Kidney (tissue), 14 donors: ENCODE results near the gene ATP11A. TPM values are rescaled to one million over a fixed set of nuclear protein-coding genes. Genes with fewer than 3 reads are reported as not detected.
A peak's percentile ranks its signal among the peaks of the same experiment; 100 is the strongest.

Source experiments
- DNase-seq, 5 donors: peaks; one replicate each; pipeline ENCODE4 v3.0.0-alpha.2; 2013 to 2020
- FAIRE-seq: peaks from 2 replicates; lab custom pipeline; 2012; peaks lifted over from hg19 to GRCh38; lab: Jason Lieb, UNC
- H3K27ac ChIP-seq, 2 donors: one replicate each; pipeline ENCODE4 v1.7.0; 2013; ENCODE audit warnings: low read depth in 2 of 2, low read length in 2 of 2, inconsistent platforms in 1 of 2
- H3K27me3 ChIP-seq: one replicate; pipeline ENCODE4 v1.7.1; 2013; ENCODE audit warnings: low read length, inconsistent platforms; ENCODE audit not compliant: control insufficient read depth, insufficient read depth
- H3K36me3 ChIP-seq, 3 donors: one replicate each; pipeline versions ENCODE4 v1.7.0 to v1.7.1; 2013; ENCODE audit warnings: low read length in 3 of 3, control low read depth in 1 of 3, inconsistent platforms in 1 of 3; ENCODE audit not compliant: insufficient read depth in 3 of 3, control insufficient read depth in 2 of 3
- H3K4me1 ChIP-seq, 3 donors: one replicate each; pipeline versions ENCODE4 v1.7.0 to v1.7.1; 2013; ENCODE audit warnings: low read length in 3 of 3, inconsistent platforms in 1 of 3, low read depth in 1 of 3; ENCODE audit not compliant: control insufficient read depth in 2 of 3, insufficient read depth in 2 of 3
- H3K4me3 ChIP-seq, 3 donors: one replicate each; pipeline versions ENCODE4 v1.7.0 to v1.8.1; 2013; ENCODE audit warnings: low read length in 3 of 3, control low read depth in 1 of 3, inconsistent platforms in 1 of 3
- H3K9ac ChIP-seq, 3 donors: one replicate each; pipeline versions ENCODE4 v1.7.0 to v1.7.1; 2013; ENCODE audit warnings: low read length in 3 of 3, control low read depth in 1 of 3, inconsistent platforms in 1 of 3
- H3K9me3 ChIP-seq, 3 donors: one replicate each; pipeline versions ENCODE4 v1.7.0 to v1.7.1; 2013; ENCODE audit warnings: low read length in 3 of 3, control low read depth in 1 of 3, inconsistent platforms in 1 of 3; ENCODE audit not compliant: control insufficient read depth in 2 of 3, insufficient read depth in 1 of 3
- intact Hi-C: fragments of 100-400 bp; cut with DNase I; formaldehyde crosslinking; loops from one replicate; pipeline ENCODE4 v1.11.1; 2022
- polyA plus RNA-seq: library from polyadenylated mRNA; stranded (reverse); fragments of 350-450 nt; fragmentation: Illumina TruSeq; extraction: RNeasy Lipid Tissue Mini Kit (QIAGEN cat#74804); gene quantifications from one replicate; pipeline ENCODE4 v1.2.3, GENCODE V29; 2014; ENCODE audit warnings: low read depth, low replicate concordance; ENCODE audit not compliant: insufficient read depth
- total RNA-seq: library from RNA; stranded (reverse); fragmentation: NEBNext Ultra II Directional; extraction: Animal tissue kit (Norgen Biotek cat#: 25700); gene quantifications from one replicate; pipeline ENCODE4 v1.2.1, GENCODE V29; 2021
- TF ChIP-seq, protein P1 (sequence below): IDR thresholded peaks from 3 replicates; pipeline ENCODE4 v1.5.1; 2012; ENCODE audit warnings: mild to moderate bottlenecking, moderate library complexity, borderline replicate concordance; ENCODE audit not compliant: insufficient read depth; ENCODE audit errors: extremely low read depth
- donor health status: control.
- donor health status: control.
- donor health status: control.
- donor health status: control.
- donor health status: control.
- donor health status: DM: yes; HTN: yes; CAD: no.
- donor health status: Normal renal cell carcinoma (clear cell type).

The ATP11A gene
- total and polyA plus RNA-seq, 2 donors from 2014 or later: 4.9 to 212 TPM

DNA sequence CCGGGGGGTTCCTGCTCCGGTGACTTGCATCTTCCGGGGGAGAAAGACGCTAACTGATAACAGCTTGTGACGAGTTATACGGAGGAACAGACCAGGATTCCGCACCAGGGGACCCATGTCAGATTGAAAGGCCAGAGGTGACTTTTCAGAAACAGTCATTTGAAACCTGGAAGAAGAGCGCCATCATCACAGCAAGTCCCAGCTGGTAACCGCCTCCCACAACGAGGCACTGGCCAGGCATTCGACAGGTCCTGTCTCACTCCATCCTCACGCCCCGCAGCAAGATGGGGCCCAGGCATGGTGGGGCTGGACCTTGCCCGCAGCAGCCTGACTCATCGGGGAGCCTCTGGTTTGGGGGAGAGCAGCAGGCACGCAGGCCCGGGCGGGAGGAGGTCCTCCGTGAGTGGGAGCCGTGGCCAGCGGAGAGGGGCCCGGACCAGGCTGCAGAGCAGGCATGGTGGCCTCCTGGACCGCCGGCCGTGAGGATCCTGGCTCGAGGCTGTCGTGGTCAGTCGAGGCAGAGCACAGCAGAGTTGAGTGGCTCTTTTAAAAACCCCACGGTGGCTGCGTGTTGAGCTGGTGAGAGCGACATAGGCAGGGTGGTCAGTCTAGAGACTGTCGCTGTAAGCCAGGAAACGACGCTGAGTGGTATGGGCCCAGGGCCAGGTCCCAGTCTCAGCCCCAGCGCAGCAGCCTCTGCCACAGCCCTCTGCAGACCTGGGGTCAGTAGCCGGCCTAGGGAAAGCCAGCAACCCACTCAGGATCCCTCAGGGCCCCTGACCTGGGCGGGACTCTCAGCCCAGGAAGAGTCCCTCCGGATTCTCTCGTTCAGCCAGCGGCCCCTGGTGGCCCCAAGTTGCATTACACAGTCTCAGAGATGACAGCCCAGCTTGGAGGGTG, 184.3 kb downstream of the ATP11A start:
- Histone ChIP-seq H3K27ac (no peak overlapping the region), H3K9me3 (no peaks in the 10 kb centered on the region), H3K4me1 (peaks cover 0 to 2% (median 0%) of the 10 kb centered on the region in 3 donors), H3K27me3 (no peaks in the 10 kb centered on the region), H3K9ac (no peak overlapping the region), H3K4me3 (no peak overlapping the region), H3K36me3 (peaks cover 0 to 22% (median 3%) of the 10 kb centered on the region in 3 donors)
- intact Hi-C loops: loop anchor here (10.0 kb wide), 1 partner anchor 239 kb away; no protein-coding TSS in a partner anchor
- FAIRE-seq (no peak), DNase-seq (peak; percentile 83 to 93 (median 86))
- TF ChIP-seq, protein P1, sequence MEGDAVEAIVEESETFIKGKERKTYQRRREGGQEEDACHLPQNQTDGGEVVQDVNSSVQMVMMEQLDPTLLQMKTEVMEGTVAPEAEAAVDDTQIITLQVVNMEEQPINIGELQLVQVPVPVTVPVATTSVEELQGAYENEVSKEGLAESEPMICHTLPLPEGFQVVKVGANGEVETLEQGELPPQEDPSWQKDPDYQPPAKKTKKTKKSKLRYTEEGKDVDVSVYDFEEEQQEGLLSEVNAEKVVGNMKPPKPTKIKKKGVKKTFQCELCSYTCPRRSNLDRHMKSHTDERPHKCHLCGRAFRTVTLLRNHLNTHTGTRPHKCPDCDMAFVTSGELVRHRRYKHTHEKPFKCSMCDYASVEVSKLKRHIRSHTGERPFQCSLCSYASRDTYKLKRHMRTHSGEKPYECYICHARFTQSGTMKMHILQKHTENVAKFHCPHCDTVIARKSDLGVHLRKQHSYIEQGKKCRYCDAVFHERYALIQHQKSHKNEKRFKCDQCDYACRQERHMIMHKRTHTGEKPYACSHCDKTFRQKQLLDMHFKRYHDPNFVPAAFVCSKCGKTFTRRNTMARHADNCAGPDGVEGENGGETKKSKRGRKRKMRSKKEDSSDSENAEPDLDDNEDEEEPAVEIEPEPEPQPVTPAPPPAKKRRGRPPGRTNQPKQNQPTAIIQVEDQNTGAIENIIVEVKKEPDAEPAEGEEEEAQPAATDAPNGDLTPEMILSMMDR: peak; percentile 86

DNA sequence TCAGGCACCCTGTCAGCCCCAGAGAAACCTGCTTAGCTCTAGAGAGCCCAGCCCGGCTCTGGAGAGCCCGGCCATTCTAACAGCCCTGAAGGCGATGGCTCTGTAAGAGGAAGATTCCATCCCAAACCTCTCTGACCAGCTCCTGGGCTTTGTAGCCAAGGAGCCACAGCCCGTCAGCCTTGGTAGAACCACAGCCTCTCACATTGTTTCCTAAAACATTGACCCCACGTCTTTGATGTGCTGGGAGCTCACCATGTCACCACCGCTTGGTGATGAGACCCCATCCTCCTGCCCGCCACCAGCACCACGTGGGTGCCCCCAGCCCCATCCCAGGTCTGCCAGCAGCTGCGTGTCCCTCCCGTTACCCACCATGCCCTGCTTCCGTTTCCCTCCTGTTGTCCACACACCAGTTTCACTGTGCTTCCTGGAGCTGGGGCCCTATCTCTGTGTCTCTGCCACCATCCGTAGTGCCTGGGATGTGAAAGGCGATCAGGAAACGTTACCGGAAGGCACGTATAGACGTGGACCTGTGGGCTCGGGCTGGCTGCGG, 185.0 kb downstream of the ATP11A start:
- H3K36me3 ChIP-seq: peaks cover 0 to 20% (median 2%) of the 10 kb centered on the region in 3 donors
- no peak overlapping the region for H3K27ac ChIP-seq
- peak in 2 of 5 donors; percentile 38 to 69 for DNase-seq
- H3K9me3 ChIP-seq: no peaks in the 10 kb centered on the region
- H3K27me3 ChIP-seq: no peaks in the 10 kb centered on the region
- no peak overlapping the region for H3K9ac ChIP-seq
- TF ChIP-seq, protein P1: no peak
- intact Hi-C loops: loop anchor here (10.0 kb wide), 1 partner anchor 240 kb away; no protein-coding TSS in a partner anchor
- FAIRE-seq: no peak
- H3K4me3 ChIP-seq: no peak overlapping the region
- peaks cover 0 to 4% (median 0%) of the 10 kb centered on the region in 3 donors for H3K4me1 ChIP-seq

DNA sequence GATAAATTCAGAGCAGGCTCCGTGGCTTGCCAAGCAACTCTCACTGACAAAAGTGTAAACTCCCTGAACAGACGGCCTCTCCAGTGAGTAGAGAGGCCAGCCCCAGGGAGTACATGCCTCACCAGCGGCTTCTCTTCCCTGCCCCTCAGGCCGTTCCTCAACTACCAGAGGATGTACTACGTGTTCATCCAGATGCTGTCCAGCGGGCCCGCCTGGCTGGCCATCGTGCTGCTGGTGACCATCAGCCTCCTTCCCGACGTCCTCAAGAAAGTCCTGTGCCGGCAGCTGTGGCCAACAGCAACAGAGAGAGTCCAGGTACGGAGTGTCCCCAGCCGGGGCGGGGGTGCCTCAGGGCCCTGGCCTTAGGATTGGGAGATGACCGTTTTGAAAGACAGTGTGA, 185.8 kb downstream of the ATP11A start:
- no peak overlapping the region for H3K4me3 ChIP-seq
- no peak overlapping the region for H3K27ac ChIP-seq
- H3K36me3 ChIP-seq: peaks cover 0 to 20% (median 4%) of the 10 kb centered on the region in 3 donors
- no peaks in the 10 kb centered on the region for H3K9me3 ChIP-seq
- TF ChIP-seq, protein P1: no peak
- peaks cover 0 to 4% (median 0%) of the 10 kb centered on the region in 3 donors for H3K4me1 ChIP-seq
- no peak for FAIRE-seq
- DNase-seq: peak in 1 of 5 donors; percentile 56
- intact Hi-C loops: loop anchor here (10.0 kb wide), 1 partner anchor 241 kb away; no protein-coding TSS in a partner anchor
- no peaks in the 10 kb centered on the region for H3K27me3 ChIP-seq
- no peak overlapping the region for H3K9ac ChIP-seq
